ENCODE results near the gene PRRC2B.

DNA sequence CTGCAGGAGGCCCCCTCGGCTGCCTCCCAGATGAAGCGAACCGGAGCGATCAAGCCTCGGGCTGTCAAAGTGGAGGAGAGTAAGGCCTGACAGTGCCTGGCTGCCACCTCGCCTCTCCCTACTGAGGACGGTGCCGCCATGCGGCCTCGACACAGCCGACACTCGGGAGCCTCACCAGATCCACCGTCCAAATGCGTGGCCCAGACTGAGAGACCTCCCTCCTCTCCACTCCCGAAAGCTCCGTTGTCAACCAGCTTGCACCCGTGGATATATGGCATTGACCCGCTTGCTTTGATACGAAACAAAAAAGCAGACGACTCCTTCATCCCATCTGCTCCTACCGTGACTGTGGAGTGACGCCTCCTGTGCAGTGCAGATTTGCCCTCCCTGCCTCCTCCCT, 101.9 kb downstream of the PRRC2B start:
- TF ChIP-seq, protein P1, sequence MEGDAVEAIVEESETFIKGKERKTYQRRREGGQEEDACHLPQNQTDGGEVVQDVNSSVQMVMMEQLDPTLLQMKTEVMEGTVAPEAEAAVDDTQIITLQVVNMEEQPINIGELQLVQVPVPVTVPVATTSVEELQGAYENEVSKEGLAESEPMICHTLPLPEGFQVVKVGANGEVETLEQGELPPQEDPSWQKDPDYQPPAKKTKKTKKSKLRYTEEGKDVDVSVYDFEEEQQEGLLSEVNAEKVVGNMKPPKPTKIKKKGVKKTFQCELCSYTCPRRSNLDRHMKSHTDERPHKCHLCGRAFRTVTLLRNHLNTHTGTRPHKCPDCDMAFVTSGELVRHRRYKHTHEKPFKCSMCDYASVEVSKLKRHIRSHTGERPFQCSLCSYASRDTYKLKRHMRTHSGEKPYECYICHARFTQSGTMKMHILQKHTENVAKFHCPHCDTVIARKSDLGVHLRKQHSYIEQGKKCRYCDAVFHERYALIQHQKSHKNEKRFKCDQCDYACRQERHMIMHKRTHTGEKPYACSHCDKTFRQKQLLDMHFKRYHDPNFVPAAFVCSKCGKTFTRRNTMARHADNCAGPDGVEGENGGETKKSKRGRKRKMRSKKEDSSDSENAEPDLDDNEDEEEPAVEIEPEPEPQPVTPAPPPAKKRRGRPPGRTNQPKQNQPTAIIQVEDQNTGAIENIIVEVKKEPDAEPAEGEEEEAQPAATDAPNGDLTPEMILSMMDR (IDR thresholded peaks at IDR 0.05; ENCODE audit: low read depth, low read length, missing input control) = no peak
- no peak for TF ChIP-seq EGR1 (IDR thresholded peaks at IDR 0.05; ENCODE audit: low read depth in 2 of 2)
- no peak for TF ChIP-seq TAF1 (conservative IDR thresholded peaks at IDR 0.05)
- TF ChIP-seq SP1 (IDR thresholded peaks at IDR 0.05) = no peak
- TF ChIP-seq, protein P2, sequence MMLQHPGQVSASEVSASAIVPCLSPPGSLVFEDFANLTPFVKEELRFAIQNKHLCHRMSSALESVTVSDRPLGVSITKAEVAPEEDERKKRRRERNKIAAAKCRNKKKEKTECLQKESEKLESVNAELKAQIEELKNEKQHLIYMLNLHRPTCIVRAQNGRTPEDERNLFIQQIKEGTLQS (IDR thresholded peaks at IDR 0.05) = no peak
- TF ChIP-seq FOXA2 (IDR thresholded peaks at IDR 0.05) = no peak
- no peak for TF ChIP-seq GABPA (IDR thresholded peaks at IDR 0.05 in 1 of 2, conservative IDR thresholded peaks at IDR 0.05 in 1 of 2)
- TF ChIP-seq, protein P3, sequence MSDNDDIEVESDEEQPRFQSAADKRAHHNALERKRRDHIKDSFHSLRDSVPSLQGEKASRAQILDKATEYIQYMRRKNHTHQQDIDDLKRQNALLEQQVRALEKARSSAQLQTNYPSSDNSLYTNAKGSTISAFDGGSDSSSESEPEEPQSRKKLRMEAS (IDR thresholded peaks at IDR 0.05) = no peak
- TF ChIP-seq, protein P4, sequence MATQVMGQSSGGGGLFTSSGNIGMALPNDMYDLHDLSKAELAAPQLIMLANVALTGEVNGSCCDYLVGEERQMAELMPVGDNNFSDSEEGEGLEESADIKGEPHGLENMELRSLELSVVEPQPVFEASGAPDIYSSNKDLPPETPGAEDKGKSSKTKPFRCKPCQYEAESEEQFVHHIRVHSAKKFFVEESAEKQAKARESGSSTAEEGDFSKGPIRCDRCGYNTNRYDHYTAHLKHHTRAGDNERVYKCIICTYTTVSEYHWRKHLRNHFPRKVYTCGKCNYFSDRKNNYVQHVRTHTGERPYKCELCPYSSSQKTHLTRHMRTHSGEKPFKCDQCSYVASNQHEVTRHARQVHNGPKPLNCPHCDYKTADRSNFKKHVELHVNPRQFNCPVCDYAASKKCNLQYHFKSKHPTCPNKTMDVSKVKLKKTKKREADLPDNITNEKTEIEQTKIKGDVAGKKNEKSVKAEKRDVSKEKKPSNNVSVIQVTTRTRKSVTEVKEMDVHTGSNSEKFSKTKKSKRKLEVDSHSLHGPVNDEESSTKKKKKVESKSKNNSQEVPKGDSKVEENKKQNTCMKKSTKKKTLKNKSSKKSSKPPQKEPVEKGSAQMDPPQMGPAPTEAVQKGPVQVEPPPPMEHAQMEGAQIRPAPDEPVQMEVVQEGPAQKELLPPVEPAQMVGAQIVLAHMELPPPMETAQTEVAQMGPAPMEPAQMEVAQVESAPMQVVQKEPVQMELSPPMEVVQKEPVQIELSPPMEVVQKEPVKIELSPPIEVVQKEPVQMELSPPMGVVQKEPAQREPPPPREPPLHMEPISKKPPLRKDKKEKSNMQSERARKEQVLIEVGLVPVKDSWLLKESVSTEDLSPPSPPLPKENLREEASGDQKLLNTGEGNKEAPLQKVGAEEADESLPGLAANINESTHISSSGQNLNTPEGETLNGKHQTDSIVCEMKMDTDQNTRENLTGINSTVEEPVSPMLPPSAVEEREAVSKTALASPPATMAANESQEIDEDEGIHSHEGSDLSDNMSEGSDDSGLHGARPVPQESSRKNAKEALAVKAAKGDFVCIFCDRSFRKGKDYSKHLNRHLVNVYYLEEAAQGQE (IDR thresholded peaks at IDR 0.05) = no peak

Data from liver (tissue), 3 donors.